ENCODE data around the gene TLX2.

- TF ChIP-seq MED8 (CRISPR knock-in tag; IDR thresholded peaks at IDR 0.05; ENCODE audit: insufficient replicate concordance) (no peak), KAT2B (IDR thresholded peaks at IDR 0.05; ENCODE audit: borderline replicate concordance, low read depth, low read length) (no peak), POLR2A (IDR thresholded peaks at IDR 0.05; ENCODE audit: insufficient read depth in 1 of 2, low read depth in 2 of 2, low read length in 2 of 2) (no peak), POLR2AphosphoS5 (IDR thresholded peaks at IDR 0.05; ENCODE audit: low read depth, low read length) (no peak), KLF13 (CRISPR knock-in tag; IDR thresholded peaks at IDR 0.05) (no peak), SMARCE1 (IDR thresholded peaks at IDR 0.05; ENCODE audit: borderline replicate concordance) (no peak)
- TF ChIP-seq, protein P1, sequence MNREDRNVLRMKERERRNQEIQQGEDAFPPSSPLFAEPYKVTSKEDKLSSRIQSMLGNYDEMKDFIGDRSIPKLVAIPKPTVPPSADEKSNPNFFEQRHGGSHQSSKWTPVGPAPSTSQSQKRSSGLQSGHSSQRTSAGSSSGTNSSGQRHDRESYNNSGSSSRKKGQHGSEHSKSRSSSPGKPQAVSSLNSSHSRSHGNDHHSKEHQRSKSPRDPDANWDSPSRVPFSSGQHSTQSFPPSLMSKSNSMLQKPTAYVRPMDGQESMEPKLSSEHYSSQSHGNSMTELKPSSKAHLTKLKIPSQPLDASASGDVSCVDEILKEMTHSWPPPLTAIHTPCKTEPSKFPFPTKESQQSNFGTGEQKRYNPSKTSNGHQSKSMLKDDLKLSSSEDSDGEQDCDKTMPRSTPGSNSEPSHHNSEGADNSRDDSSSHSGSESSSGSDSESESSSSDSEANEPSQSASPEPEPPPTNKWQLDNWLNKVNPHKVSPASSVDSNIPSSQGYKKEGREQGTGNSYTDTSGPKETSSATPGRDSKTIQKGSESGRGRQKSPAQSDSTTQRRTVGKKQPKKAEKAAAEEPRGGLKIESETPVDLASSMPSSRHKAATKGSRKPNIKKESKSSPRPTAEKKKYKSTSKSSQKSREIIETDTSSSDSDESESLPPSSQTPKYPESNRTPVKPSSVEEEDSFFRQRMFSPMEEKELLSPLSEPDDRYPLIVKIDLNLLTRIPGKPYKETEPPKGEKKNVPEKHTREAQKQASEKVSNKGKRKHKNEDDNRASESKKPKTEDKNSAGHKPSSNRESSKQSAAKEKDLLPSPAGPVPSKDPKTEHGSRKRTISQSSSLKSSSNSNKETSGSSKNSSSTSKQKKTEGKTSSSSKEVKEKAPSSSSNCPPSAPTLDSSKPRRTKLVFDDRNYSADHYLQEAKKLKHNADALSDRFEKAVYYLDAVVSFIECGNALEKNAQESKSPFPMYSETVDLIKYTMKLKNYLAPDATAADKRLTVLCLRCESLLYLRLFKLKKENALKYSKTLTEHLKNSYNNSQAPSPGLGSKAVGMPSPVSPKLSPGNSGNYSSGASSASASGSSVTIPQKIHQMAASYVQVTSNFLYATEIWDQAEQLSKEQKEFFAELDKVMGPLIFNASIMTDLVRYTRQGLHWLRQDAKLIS (CRISPR knock-in tag; IDR thresholded peaks at IDR 0.05), result no peak
Measured at GRCh38 chr2:74538881-74539339, 24.7 kb downstream of the TLX2 start.

Data from HepG2 (cell line).